T-helper 1 cell treated with Interleukin-12 subunit alpha and Interleukin-12 subunit beta and Interleukin-4 antibody, amounts not matched to agents 30 ng/mL and 1 ng/mL, for 36 hours (primary cell): ENCODE data around the gene FUT3. TPM values are rescaled to one million over a fixed set of nuclear protein-coding genes. Genes with fewer than 3 reads are reported as not detected.
"Not testable (repeated sequence)": the region's sequence is repeated elsewhere in the genome, so short reads cannot be mapped to it uniquely, and the experiment has no call there.

Source experiments
- intact Hi-C: fragments of 100-400 bp; cut with micrococcal nuclease; formaldehyde crosslinking; loops from one replicate; pipeline ENCODE4 v1.15.1; 2024
- total RNA-seq: library from RNA; stranded (reverse); gene quantifications from 2 replicates; pipeline ENCODE4 v1.2.3, GENCODE V29; 2022

Gene FUT3
- total RNA-seq = 0.17 TPM in 1 of 2 replicates, not detected in the other

- intact Hi-C loops = no loop called here
These were observed at the start of gene FUT3 for GRCh38 chr19:5851302-5851701. Gene FUT3 (minus strand): TSS chr19:5851449.

- intact Hi-C loops = loop anchor here (5.0 to 10.0 kb wide), 4 partner anchors 1109 to 1634 kb away; partner anchors contain the start of genes FEM1A, HDGFL2, PNPLA6 and UBXN6
These were observed 49.7 kb upstream of the FUT3 start for GRCh38 chr19:5900976-5901375.

- intact Hi-C loops = loop anchor here (5.0 to 10.0 kb wide), 4 partner anchors 1108 to 1635 kb away; partner anchors contain the start of genes FEM1A, HDGFL2, PNPLA6 and UBXN6
These were observed 48.7 kb upstream of the FUT3 start for GRCh38 chr19:5899728-5900526.

GRCh38 chr19:5897189-5897969 is 46.1 kb upstream of the FUT3 start:
- intact Hi-C loops = no loop called here

- intact Hi-C loops = no loop called here
These were observed 45.3 kb upstream of the FUT3 start for GRCh38 chr19:5896365-5897076.

GRCh38 chr19:5895890-5896289 is 44.6 kb upstream of the FUT3 start:
- intact Hi-C loops = no loop called here

- intact Hi-C loops = no loop called here
These were observed 44.2 kb upstream of the FUT3 start for GRCh38 chr19:5895409-5895808.

- intact Hi-C loops = no loop called here
These were observed 43.6 kb upstream of the FUT3 start for GRCh38 chr19:5894704-5895349.

- intact Hi-C loops = no loop called here
These were observed 42.9 kb upstream of the FUT3 start for GRCh38 chr19:5893907-5894703.

- intact Hi-C loops = no loop called here
These were observed 42.2 kb upstream of the FUT3 start for GRCh38 chr19:5893296-5893903.

GRCh38 chr19:5892772-5893275 is 41.6 kb upstream of the FUT3 start:
- intact Hi-C loops = no loop called here

- intact Hi-C loops = no loop called here
These were observed 40.9 kb upstream of the FUT3 start for GRCh38 chr19:5891938-5892771.

GRCh38 chr19:5891572-5891937 is 40.3 kb upstream of the FUT3 start:
- intact Hi-C loops = no loop called here

- intact Hi-C loops = no loop called here
These were observed 38.9 kb upstream of the FUT3 start for GRCh38 chr19:5890099-5890498.

- intact Hi-C loops = no loop called here
These were observed 38.2 kb upstream of the FUT3 start for GRCh38 chr19:5889288-5889971.

GRCh38 chr19:5884065-5884811 is 33.0 kb upstream of the FUT3 start:
- intact Hi-C loops = not testable (repeated sequence)

GRCh38 chr19:5883157-5883873 is 32.1 kb upstream of the FUT3 start:
- intact Hi-C loops = not testable (repeated sequence)
